T-cell (primary cell): ENCODE measurements around the gene ELOVL7. TPM values are rescaled to one million over a fixed set of nuclear protein-coding genes. Genes with fewer than 3 reads are reported as not detected.
A peak's percentile ranks its signal among the peaks of the same experiment; 100 is the strongest.

Source experiments
- ATAC-seq, 4 experiments: fragments of 200-7000 bp in 3 of 4; fragments of 150-1000 bp in 1 of 4; cut with Tn5 transposase; replicated peaks in 1 of 4; 1 replicate in 3 of 4; 2 replicates in 1 of 4; pipeline ENCODE4 v1.10.0; 2021; ENCODE audit warnings: moderate library complexity in 3 of 4, mild to moderate bottlenecking in 2 of 4, moderate number of reproducible peaks in 1 of 4
- CTCF ChIA-PET, 2 donors: fragments of 300-600 bp; sonication (Branson Sonifier 250); formaldehyde crosslinking; loops; one replicate each; lab custom pipeline; 2022; ENCODE audit warnings: antibody characterized with exemption in 2 of 2; lab: Charles Lee
- POLR2A ChIA-PET, 2 donors: fragments of 300-600 bp; sonication (Branson Sonifier 250); formaldehyde crosslinking; loops; one replicate each; lab custom pipeline; 2022; ENCODE audit warnings: antibody characterized with exemption in 2 of 2; lab: Charles Lee
- DNase-seq, 35 experiments: peaks; one replicate each; pipeline versions ENCODE4 v3.0.0 to v3.0.0-alpha.2; 2013 to 2023
- H3K27ac ChIP-seq: one replicate; pipeline ENCODE4 v1.5.1; 2013; ENCODE audit warnings: low read length
- H3K27me3 ChIP-seq, 2 experiments: replicated peaks in 1 of 2; 1 replicate in 1 of 2; 2 replicates in 1 of 2; pipeline versions ENCODE4 v1.6.1 to v1.7.0; 2013; ENCODE audit warnings: low read length in 1 of 2, mixed read lengths in 1 of 2; ENCODE audit not compliant: control insufficient read depth in 2 of 2, insufficient read depth in 2 of 2; ENCODE audit errors: extremely low read depth in 1 of 2
- H3K36me3 ChIP-seq, 2 donors: 1 replicate in 1 of 2; 2 replicates in 1 of 2; pipeline versions ENCODE4 v1.6.1 to v1.7.0; 2013; ENCODE audit warnings: low read length in 1 of 2; ENCODE audit not compliant: control insufficient read depth in 2 of 2, insufficient read depth in 1 of 2; ENCODE audit errors: extremely low read depth in 1 of 2
- H3K4me1 ChIP-seq, 2 experiments: 1 replicate in 1 of 2; 2 replicates in 1 of 2; pipeline versions ENCODE4 v1.6.1 to v1.7.0; 2013; ENCODE audit warnings: low read length in 2 of 2, mixed read lengths in 1 of 2; ENCODE audit not compliant: insufficient read depth in 2 of 2, control insufficient read depth in 1 of 2; ENCODE audit errors: extremely low read depth in 1 of 2
- H3K4me3 ChIP-seq, 2 donors: 1 replicate in 1 of 2; 2 replicates in 1 of 2; pipeline versions ENCODE4 v1.5.1 to v1.7.0; 2013; ENCODE audit warnings: mild to moderate bottlenecking in 2 of 2, low read length in 1 of 2, moderate library complexity in 1 of 2; ENCODE audit not compliant: control insufficient read depth in 1 of 2; ENCODE audit errors: extremely low read depth in 1 of 2
- H3K9me3 ChIP-seq: 2 replicates; pipeline ENCODE4 v1.7.0; 2013
- H3K27ac Mint-ChIP-seq, 2 donors: one replicate each; pipeline ENCODE4 v1.8.0; 2020 to 2021; ENCODE audit warnings: mild to moderate bottlenecking in 2 of 2, mixed read lengths in 2 of 2
- H3K27me3 Mint-ChIP-seq, 2 donors: one replicate each; pipeline ENCODE4 v1.8.0; 2021 to 2022; ENCODE audit warnings: mixed read lengths in 2 of 2
- H3K36me3 Mint-ChIP-seq: one replicate; pipeline ENCODE4 v1.8.0; 2021; ENCODE audit warnings: mixed read lengths
- H3K4me1 Mint-ChIP-seq, 3 donors: one replicate each; pipeline ENCODE4 v1.8.0; 2020 to 2022; ENCODE audit warnings: mixed read lengths in 3 of 3, mild to moderate bottlenecking in 1 of 3
- H3K4me3 Mint-ChIP-seq, 3 donors: one replicate each; pipeline ENCODE4 v1.8.0; 2020 to 2022; ENCODE audit warnings: mild to moderate bottlenecking in 3 of 3, mixed read lengths in 3 of 3, moderate library complexity in 3 of 3
- H3K9me3 Mint-ChIP-seq, 3 donors: one replicate each; pipeline ENCODE4 v1.8.0; 2020 to 2022; ENCODE audit warnings: mixed read lengths in 3 of 3
- WGBS: methylation state at CpG from one replicate; pipeline ENCODE4 v1.1.5; 2013; ENCODE audit warnings: missing lambda C conversion rate; ENCODE audit not compliant: insufficient coverage; 5-methylcytosine and 5-hydroxymethylcytosine counted together
- total RNA-seq, 35 experiments: library from RNA in 6 of 35; stranded (reverse) in 6 of 35; fragments of 120-200 nt in 1 of 35; gene quantifications; one replicate each; pipeline versions ENCODE4 v1.2.1 to v1.2.4 and lab custom pipeline; 2013 to 2026

The ELOVL7 gene
- total RNA-seq (under 1 TPM; 0.13 to 0.70 (median 0.29) TPM), total RNA-seq (lab: John Stamatoyannopoulos, UW) (0.04 to 2.1 (median 0.35) reads per million in 29 experiments)
- 0.53 TPM for total RNA-seq (2013)

DNA sequence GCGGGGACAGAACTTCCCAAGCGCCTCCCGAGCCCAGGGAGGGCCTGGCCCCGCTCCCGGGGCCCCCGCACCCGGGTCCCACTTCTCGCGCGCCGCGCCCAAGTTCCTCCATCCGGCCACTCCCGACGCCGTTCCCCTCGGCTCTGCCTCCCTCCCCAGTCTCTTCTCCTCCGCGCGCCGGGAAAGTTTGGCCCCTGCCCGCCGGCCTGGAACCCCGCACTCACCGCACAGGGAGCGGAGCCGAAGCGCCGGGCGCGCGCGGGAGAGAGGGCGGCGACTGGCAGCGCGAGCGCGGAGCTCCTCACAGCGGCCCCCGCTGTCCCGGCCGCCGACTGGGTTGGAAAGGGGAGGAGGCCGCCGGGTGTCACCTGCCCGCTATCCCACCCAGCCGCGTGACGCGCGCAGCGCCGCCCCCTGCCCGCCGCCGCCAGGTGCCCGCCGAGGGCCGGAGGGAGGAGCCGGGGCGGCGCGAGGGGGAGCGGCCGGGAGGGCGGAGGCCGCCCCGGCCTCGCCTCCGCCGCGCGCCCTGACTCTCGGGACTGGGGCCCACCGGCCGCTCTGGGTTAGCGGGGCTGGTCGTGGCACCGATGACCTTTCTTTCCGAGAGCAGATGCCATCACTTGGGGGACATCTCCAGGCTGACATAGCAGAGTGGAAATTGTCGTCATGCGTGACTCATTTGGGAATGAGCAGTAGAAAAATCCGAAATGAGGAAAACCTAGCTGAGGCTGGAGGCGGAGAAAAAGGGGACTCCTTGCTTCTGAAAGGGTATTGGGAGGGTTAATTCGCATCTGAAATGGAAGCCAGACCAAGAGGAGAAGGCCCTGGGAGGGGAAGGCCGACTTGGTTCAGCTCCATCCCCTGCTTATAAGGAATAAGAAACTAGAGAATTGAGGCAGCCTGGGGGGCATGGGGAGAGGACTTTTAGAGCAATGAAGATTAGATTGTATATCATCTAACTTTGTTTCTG lies at the start of gene ELOVL7:
Gene ELOVL7 (minus strand): TSS at position 334 of the 970 bp plus-strand sequence. CDS start 56,872 bp downstream, outside the sequence.
- peak within 1 kb of the TSS in 1 of 2 donors; percentile 80 for H3K4me3 ChIP-seq
- Mint-ChIP-seq H3K9me3 (no peaks in the 10 kb centered on the region), H3K4me1 (peaks cover 7 to 11% (median 11%) of the 10 kb centered on the region in 3 donors), H3K36me3 (no peaks in the 10 kb centered on the region), H3K27ac (no peak within 1 kb of the TSS), H3K27me3 (peaks cover 46 to 48% of the 10 kb centered on the region in 2 donors), H3K4me3 (peak within 1 kb of the TSS; percentile 60 to 72 (median 64))
- H3K27me3 ChIP-seq, result peaks cover 2 to 25% of the 10 kb centered on the region in 2 experiments
- peak; percentile 40 to 73 (median 52) for ATAC-seq
- POLR2A ChIA-PET, result no interaction called here
- 1% methylated on average over 85 of the region's 87 CpGs for WGBS
- no peaks in the 10 kb centered on the region for H3K9me3 ChIP-seq
- CTCF ChIA-PET, result interaction anchor here in 1 of 2 donors (0.7 kb wide), 1 partner anchor 145 kb away, joined by 4 read pairs; no protein-coding TSS in a partner anchor
- peaks cover 0 to 6% of the 10 kb centered on the region in 2 experiments for H3K4me1 ChIP-seq
- DNase-seq, result peak in 11 of 35 experiments; percentile 0 to 12 (median 3)
- H3K36me3 ChIP-seq, result no peaks in the 10 kb centered on the region
- H3K27ac ChIP-seq, result no peak within 1 kb of the TSS

DNA sequence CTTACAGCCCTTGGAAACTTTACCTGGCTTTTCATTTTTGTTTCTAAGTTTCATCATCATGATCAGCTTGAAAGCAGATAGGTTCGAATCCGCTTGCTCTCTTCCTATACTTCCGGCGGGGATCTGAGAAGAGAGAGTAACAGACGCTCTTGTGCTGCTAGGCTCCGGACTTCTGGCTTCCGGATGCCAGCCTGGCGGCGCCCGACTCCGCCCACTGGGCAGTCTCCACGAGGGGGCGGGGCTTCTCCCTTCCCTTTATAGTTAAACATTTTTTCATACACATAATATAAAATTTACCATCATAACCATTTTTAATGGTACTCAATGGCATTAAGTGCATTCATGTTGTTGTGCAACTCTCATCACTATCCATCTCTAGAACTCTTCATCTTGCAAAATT lies 49.5 kb upstream of the ELOVL7 start:
- peaks cover 57% of the 10 kb centered on the region for H3K36me3 Mint-ChIP-seq
- Histone ChIP-seq H3K27me3 (no peaks in the 10 kb centered on the region), H3K4me3 (no peak overlapping the region), H3K36me3 (peaks cover 12 to 14% of the 10 kb centered on the region in 2 donors), H3K4me1 (no peaks in the 10 kb centered on the region), H3K27ac (no peak overlapping the region), H3K9me3 (no peaks in the 10 kb centered on the region)
- no peak for ATAC-seq
- no peak overlapping the region for H3K4me3 Mint-ChIP-seq
- H3K9me3 Mint-ChIP-seq, result no peaks in the 10 kb centered on the region
- H3K27ac Mint-ChIP-seq, result no peak overlapping the region
- 97% methylated on average over 10 of the region's 13 CpGs for WGBS
- no peak for DNase-seq
- ChIA-PET POLR2A (no interaction called here), CTCF (no interaction called here)
- no peaks in the 10 kb centered on the region for H3K4me1 Mint-ChIP-seq
- no peaks in the 10 kb centered on the region for H3K27me3 Mint-ChIP-seq

- Mint-ChIP-seq H3K4me3 (no peak overlapping the region), H3K9me3 (no peaks in the 10 kb centered on the region), H3K4me1 (no peaks in the 10 kb centered on the region), H3K36me3 (peaks cover 56% of the 10 kb centered on the region), H3K27ac (no peak overlapping the region), H3K27me3 (no peaks in the 10 kb centered on the region)
- Histone ChIP-seq H3K9me3 (no peaks in the 10 kb centered on the region), H3K27me3 (no peaks in the 10 kb centered on the region), H3K36me3 (peaks cover 7 to 14% of the 10 kb centered on the region in 2 donors), H3K27ac (no peak overlapping the region), H3K4me3 (no peak overlapping the region), H3K4me1 (no peaks in the 10 kb centered on the region)
- CTCF ChIA-PET, result no interaction called here
- POLR2A ChIA-PET, result interaction anchor here in 1 of 2 donors (0.6 kb wide), 1 partner anchor 14 kb away, joined by 6 read pairs; no protein-coding TSS in a partner anchor
- no peak for ATAC-seq
- 100% methylated on average over 2 of the region's 2 CpGs for WGBS
- DNase-seq, result no peak
These were observed 47.6 kb upstream of the ELOVL7 start for GRCh38 chr5:60891667-60892066.

- no peak overlapping the region for H3K4me3 ChIP-seq
- H3K4me1 Mint-ChIP-seq, result no peaks in the 10 kb centered on the region
- H3K27me3 Mint-ChIP-seq, result no peaks in the 10 kb centered on the region
- ATAC-seq (no peak), DNase-seq (no peak)
- H3K27ac ChIP-seq, result no peak overlapping the region
- ChIA-PET POLR2A (no interaction called here), CTCF (no interaction called here)
- no peak overlapping the region for H3K4me3 Mint-ChIP-seq
- WGBS, result 88% methylated on average over 1 of the region's 2 CpGs
- H3K27ac Mint-ChIP-seq, result no peak overlapping the region
- peaks cover 4 to 11% of the 10 kb centered on the region in 2 donors for H3K36me3 ChIP-seq
- peaks cover 43% of the 10 kb centered on the region for H3K36me3 Mint-ChIP-seq
- no peaks in the 10 kb centered on the region for H3K9me3 Mint-ChIP-seq
- no peaks in the 10 kb centered on the region for H3K4me1 ChIP-seq
- no peaks in the 10 kb centered on the region for H3K9me3 ChIP-seq
- no peaks in the 10 kb centered on the region for H3K27me3 ChIP-seq
These were observed 44.4 kb upstream of the ELOVL7 start for GRCh38 chr5:60888359-60889061.

DNA sequence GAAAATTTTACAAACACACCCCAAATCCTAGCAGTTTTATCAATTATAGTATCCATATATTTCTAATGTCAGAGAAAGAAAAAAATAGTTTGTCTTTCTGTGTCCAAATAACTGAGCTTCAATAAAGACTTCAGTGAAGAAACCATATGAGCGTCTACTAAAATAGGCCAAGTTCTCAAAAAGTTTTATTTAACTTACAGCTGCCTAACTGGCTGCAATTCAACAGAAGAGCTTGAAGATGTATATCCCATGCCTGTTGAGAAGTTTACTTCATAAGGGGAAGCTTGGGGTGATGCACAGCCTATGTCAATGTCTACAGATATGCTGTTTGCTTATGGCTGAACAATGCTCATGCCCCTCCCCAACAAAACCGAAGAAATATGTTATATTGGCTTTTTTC lies 43.7 kb upstream of the ELOVL7 start:
- Histone ChIP-seq H3K36me3 (peaks cover 0 to 6% of the 10 kb centered on the region in 2 donors), H3K4me1 (no peaks in the 10 kb centered on the region), H3K4me3 (no peak overlapping the region), H3K27ac (no peak overlapping the region), H3K9me3 (no peaks in the 10 kb centered on the region), H3K27me3 (no peaks in the 10 kb centered on the region)
- no peak for DNase-seq
- ATAC-seq, result no peak
- POLR2A ChIA-PET, result no interaction called here
- no peaks in the 10 kb centered on the region for H3K9me3 Mint-ChIP-seq
- no peaks in the 10 kb centered on the region for H3K4me1 Mint-ChIP-seq
- no CpG with 5 or more reads among the region's 2 CpGs for WGBS
- H3K27me3 Mint-ChIP-seq, result no peaks in the 10 kb centered on the region
- peaks cover 42% of the 10 kb centered on the region for H3K36me3 Mint-ChIP-seq
- CTCF ChIA-PET, result no interaction called here
- no peak overlapping the region for H3K27ac Mint-ChIP-seq
- H3K4me3 Mint-ChIP-seq, result no peak overlapping the region

DNA sequence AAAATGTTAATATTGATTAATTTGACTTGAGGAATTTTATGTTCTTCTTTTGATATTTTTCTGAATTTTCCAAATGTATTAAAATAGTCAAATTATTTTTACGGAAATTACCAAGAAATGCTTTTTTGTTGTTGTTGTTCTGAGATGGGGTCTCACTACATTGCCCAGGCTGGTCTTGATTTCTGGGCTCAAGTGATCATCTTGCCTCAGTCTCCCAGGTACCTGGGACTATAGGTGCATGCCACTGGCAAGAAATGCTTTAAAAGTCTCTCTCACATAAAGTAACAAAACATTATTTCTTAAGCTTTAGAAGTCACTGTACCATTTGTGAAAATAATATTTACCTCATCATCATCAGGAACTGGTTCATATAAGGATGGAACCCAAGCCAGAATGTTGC lies 43.0 kb upstream of the ELOVL7 start:
- DNase-seq (no peak), ATAC-seq (no peak)
- Histone ChIP-seq H3K36me3 (peaks cover 0 to 9% of the 10 kb centered on the region in 2 donors), H3K9me3 (no peaks in the 10 kb centered on the region), H3K27ac (no peak overlapping the region), H3K4me3 (no peak overlapping the region), H3K4me1 (no peaks in the 10 kb centered on the region), H3K27me3 (no peaks in the 10 kb centered on the region)
- ChIA-PET POLR2A (no interaction called here), CTCF (no interaction called here)
- no peaks in the 10 kb centered on the region for H3K4me1 Mint-ChIP-seq
- no CpG with 5 or more reads among the region's 1 CpG for WGBS
- H3K9me3 Mint-ChIP-seq, result no peaks in the 10 kb centered on the region
- no peak overlapping the region for H3K4me3 Mint-ChIP-seq
- H3K36me3 Mint-ChIP-seq, result peaks cover 40% of the 10 kb centered on the region
- no peak overlapping the region for H3K27ac Mint-ChIP-seq
- no peaks in the 10 kb centered on the region for H3K27me3 Mint-ChIP-seq
